Panc1 (cell line): ENCODE results near the gene LITAFD. TPM values are rescaled to one million over a fixed set of nuclear protein-coding genes. Genes with fewer than 3 reads are reported as not detected.

Experiments
- ATAC-seq: fragments of 200-7000 bp; cut with Tn5 transposase; 2 replicates; pipeline ENCODE4 v1.9.1; 2020; ENCODE audit warnings: mild to moderate bottlenecking, moderate library complexity
- BruUV-seq: library from RNA; stranded (reverse); fragments of 400-500 nt; replicated peaks from 2 replicates; lab custom pipeline; 2021; lab: Mats Ljungman, UMichigan
- CTCF ChIA-PET: fragments of 300-600 bp; sonication (Branson Sonifier 250); formaldehyde crosslinking; loops from one replicate; lab custom pipeline; 2022; ENCODE audit warnings: antibody characterized with exemption; lab: Charles Lee
- POLR2A ChIA-PET: fragments of 300-600 bp; sonication (Branson Sonifier 250); formaldehyde crosslinking; loops from one replicate; lab custom pipeline; 2022; ENCODE audit warnings: antibody characterized with exemption; lab: Charles Lee
- DNase-seq: peaks from one replicate; pipeline ENCODE4 v3.0.0-alpha.2; 2010; ENCODE audit warnings: low read depth, low spot score
- H3K27ac ChIP-seq: 2 replicates; pipeline ENCODE4 v1.5.1; 2011; ENCODE audit warnings: mild to moderate bottlenecking, low read length, inconsistent platforms
- H3K27me3 ChIP-seq: fragments of 200-500 bp; sonication (Bioruptor generic); 2 replicates; pipeline ENCODE4 v1.6.0; 2014; ENCODE audit warnings: low read length, inconsistent platforms; ENCODE audit not compliant: control insufficient read depth, insufficient read depth
- H3K36me3 ChIP-seq: fragments of 200-500 bp; sonication (Bioruptor generic); 2 replicates; pipeline ENCODE4 v1.5.1; 2014; ENCODE audit warnings: inconsistent platforms, mild to moderate bottlenecking, low read length, moderate library complexity; ENCODE audit not compliant: control insufficient read depth, insufficient read depth
- H3K4me1 ChIP-seq: 2 replicates; pipeline ENCODE4 v1.5.1; 2011; ENCODE audit warnings: inconsistent platforms, mild to moderate bottlenecking, low read length, moderate library complexity; ENCODE audit not compliant: control insufficient read depth, insufficient read depth
- H3K4me3 ChIP-seq, 2 experiments: 2 replicates each; pipeline ENCODE4 v1.5.1; 2011 to 2012; ENCODE audit warnings: low read depth in 2 of 2, low read length in 2 of 2, mild to moderate bottlenecking in 2 of 2, inconsistent platforms in 1 of 2, moderate library complexity in 1 of 2
- H3K9me3 ChIP-seq: fragments of 200-500 bp; sonication (Bioruptor generic); 2 replicates; pipeline ENCODE4 v1.5.1; 2014; ENCODE audit warnings: low read depth, mild to moderate bottlenecking, inconsistent platforms, low read length, moderate library complexity; ENCODE audit not compliant: control insufficient read depth, insufficient read depth
- CTCF ChIP-seq: fragments of 450-650 bp; IDR thresholded peaks from 2 replicates; pipeline ENCODE4 v1.5.1; 2017; ENCODE audit warnings: mild to moderate bottlenecking
- POLR2AphosphoS5 ChIP-seq: IDR thresholded peaks from 2 replicates; pipeline ENCODE4 v1.6.1; 2012; ENCODE audit warnings: mild to moderate bottlenecking, low read depth, low read length, moderate library complexity
- REST ChIP-seq, 2 experiments: IDR thresholded peaks; 2 replicates each; pipeline ENCODE4 v1.6.1; 2011 to 2012; ENCODE audit warnings: low read depth in 2 of 2, control low read depth in 1 of 2, low read length in 1 of 2, mild to moderate bottlenecking in 1 of 2, moderate library complexity in 1 of 2; ENCODE audit not compliant: insufficient read depth in 1 of 2
- SIN3A ChIP-seq: IDR thresholded peaks from 2 replicates; pipeline ENCODE4 v1.6.1; 2012; ENCODE audit warnings: low read depth, mild to moderate bottlenecking, low read length, moderate library complexity, borderline replicate concordance; ENCODE audit not compliant: insufficient read depth
- TCF7L2 ChIP-seq: IDR thresholded peaks from 2 replicates; pipeline ENCODE4 v1.6.1; 2011; ENCODE audit warnings: mild to moderate bottlenecking, low read depth, low read length, inconsistent platforms
- in situ Hi-C: cut with HindIII; loops from 2 replicates; pipeline ENCODE4 v1.10.0; 2016; ENCODE audit warnings: low sequenced_read_pairs, low pct_unique_long_range_greater_than_20kb
- intact Hi-C: fragments of 100-400 bp; cut with micrococcal nuclease; formaldehyde crosslinking; loops from one replicate; pipeline ENCODE4 v1.10.0; 2022; ENCODE audit not compliant: unreplicated experiment
- total RNA-seq: library from RNA; stranded (reverse); gene quantifications from one replicate; pipeline ENCODE4 v1.2.1, GENCODE V29; 2021; ENCODE audit not compliant: unreplicated experiment

LITAFD gene
- total RNA-seq, 1 experiment from 2014 or later: not detected

- no peaks in the 10 kb centered on the region for H3K27me3 ChIP-seq
- H3K4me3 ChIP-seq: no peak overlapping the region
- H3K4me1 ChIP-seq: no peaks in the 10 kb centered on the region
- no peak for ATAC-seq
- intact Hi-C loops (no loop called here), in situ Hi-C loops (no loop called here)
- no peak overlapping the region for H3K27ac ChIP-seq
- TF ChIP-seq POLR2AphosphoS5: no peak
- no peak for TF ChIP-seq CTCF
- no peak for TF ChIP-seq REST (IDR thresholded peaks at IDR 0.05; ENCODE audit: insufficient read depth in 1 of 2, low read depth in 2 of 2, low read length in 1 of 2)
- TF ChIP-seq SIN3A: no peak
- no peak for TF ChIP-seq TCF7L2
- CTCF ChIA-PET: interaction anchor here (0.7 kb wide), 2 partner anchors 25 to 206 kb away, joined by 4 to 5 read pairs; no protein-coding TSS in a partner anchor
- peaks cover 2% of the 10 kb centered on the region; the same call in 1 of the 2 replicates for H3K36me3 ChIP-seq
- POLR2A ChIA-PET: no interaction called here
- no peak for DNase-seq
- BruUV-seq: no TSS peak
- no peaks in the 10 kb centered on the region for H3K9me3 ChIP-seq
These were observed 47.1 kb downstream of the LITAFD start for GRCh38 chr16:8929086-8929748.

DNA sequence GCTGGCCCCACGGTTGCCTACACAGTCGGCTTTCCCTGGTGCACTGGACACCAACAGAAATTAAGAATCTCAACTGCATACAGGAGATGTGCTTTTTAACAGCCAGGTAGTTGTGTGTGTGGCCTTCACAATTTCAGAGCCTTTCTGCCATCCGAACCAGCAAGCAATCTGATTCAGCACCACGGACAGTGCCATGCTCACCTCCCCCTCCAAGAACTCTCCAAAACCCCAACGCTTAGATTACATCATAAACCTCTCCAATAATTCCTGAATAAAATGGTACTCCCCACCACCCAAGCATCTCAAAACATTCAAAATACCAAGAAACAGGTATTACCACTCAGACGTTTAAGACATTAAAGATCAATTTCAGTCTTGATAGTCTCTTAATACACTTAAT lies 49.7 kb downstream of the LITAFD start:
- BruUV-seq: no TSS peak
- no peaks in the 10 kb centered on the region for H3K9me3 ChIP-seq
- H3K27me3 ChIP-seq: no peaks in the 10 kb centered on the region
- CTCF ChIA-PET: interaction anchor here (2.0 kb wide), 1 partner anchor 77 kb away, joined by 6 read pairs; no protein-coding TSS in a partner anchor
- intact Hi-C loops: no loop called here
- ATAC-seq (no peak), DNase-seq (no peak)
- no peak overlapping the region for H3K27ac ChIP-seq
- peaks cover 2% of the 10 kb centered on the region; the same call in 1 of the 2 replicates for H3K36me3 ChIP-seq
- peaks cover 12% of the 10 kb centered on the region for H3K4me1 ChIP-seq
- POLR2A ChIA-PET: no interaction called here
- peak; percentile 96 to 97 for TF ChIP-seq REST (IDR thresholded peaks at IDR 0.05; ENCODE audit: insufficient read depth in 1 of 2, low read depth in 2 of 2, low read length in 1 of 2)
- no peak for TF ChIP-seq SIN3A
- TF ChIP-seq TCF7L2: no peak
- TF ChIP-seq CTCF: no peak
- TF ChIP-seq POLR2AphosphoS5: no peak
- in situ Hi-C loops: no loop called here
- H3K4me3 ChIP-seq: no peak overlapping the region
